ENCODE results near the gene RACGAP1. TPM values are rescaled to one million over a fixed set of nuclear protein-coding genes. Genes with fewer than 3 reads are reported as not detected.

Gene RACGAP1
- total and polyA plus RNA-seq, 2 of the 4 experiments (the other 2 are of a cell fraction) = 37.9 to 110 TPM

GRCh38 chr12:50003595-50003994 lies 21.7 kb downstream of the RACGAP1 start:
- TF ChIP-seq CEBPB (IDR thresholded peaks at IDR 0.05; ENCODE audit: low read depth, low read length) = no peak
- TF ChIP-seq CHD1 (IDR thresholded peaks at IDR 0.05; ENCODE audit: low read depth, low read length) = no peak
- TF ChIP-seq USF2 (IDR thresholded peaks at IDR 0.05; ENCODE audit: low read depth, low read length) = no peak
- TF ChIP-seq BHLHE40 (IDR thresholded peaks at IDR 0.05; ENCODE audit: low read depth, low read length) = no peak
- TF ChIP-seq FOS (IDR thresholded peaks at IDR 0.05; ENCODE audit: low read depth, low read length) = no peak
- TF ChIP-seq RAD21 (IDR thresholded peaks at IDR 0.05; ENCODE audit: low read length) = no peak
- TF ChIP-seq RFX5 (IDR thresholded peaks at IDR 0.05; ENCODE audit: low read depth, low read length) = no peak
- no peak for TF ChIP-seq NFE2L2 (IDR thresholded peaks at IDR 0.05; ENCODE audit: low read depth, low read length)
- no peak for TF ChIP-seq MXI1 (IDR thresholded peaks at IDR 0.05; ENCODE audit: borderline replicate concordance, low read depth, low read length)
- TF ChIP-seq RCOR1 (IDR thresholded peaks at IDR 0.05; ENCODE audit: insufficient replicate concordance, low read length) = no peak
- TF ChIP-seq CTCF (conservative IDR thresholded peaks at IDR 0.05; ENCODE audit: low read depth, low read length) = no peak
- no peak for TF ChIP-seq SMC3 (IDR thresholded peaks at IDR 0.05; ENCODE audit: low read depth, low read length)
- TF ChIP-seq, protein P1, sequence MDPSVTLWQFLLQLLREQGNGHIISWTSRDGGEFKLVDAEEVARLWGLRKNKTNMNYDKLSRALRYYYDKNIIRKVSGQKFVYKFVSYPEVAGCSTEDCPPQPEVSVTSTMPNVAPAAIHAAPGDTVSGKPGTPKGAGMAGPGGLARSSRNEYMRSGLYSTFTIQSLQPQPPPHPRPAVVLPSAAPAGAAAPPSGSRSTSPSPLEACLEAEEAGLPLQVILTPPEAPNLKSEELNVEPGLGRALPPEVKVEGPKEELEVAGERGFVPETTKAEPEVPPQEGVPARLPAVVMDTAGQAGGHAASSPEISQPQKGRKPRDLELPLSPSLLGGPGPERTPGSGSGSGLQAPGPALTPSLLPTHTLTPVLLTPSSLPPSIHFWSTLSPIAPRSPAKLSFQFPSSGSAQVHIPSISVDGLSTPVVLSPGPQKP (IDR thresholded peaks at IDR 0.05; ENCODE audit: borderline replicate concordance, low read depth, low read length) = no peak
- TF ChIP-seq POLR2A (IDR thresholded peaks at IDR 0.05; ENCODE audit: low read depth, low read length) = no peak
- TF ChIP-seq MAFK (IDR thresholded peaks at IDR 0.05; ENCODE audit: low read depth, low read length) = no peak
- TF ChIP-seq MAZ (IDR thresholded peaks at IDR 0.05; ENCODE audit: borderline replicate concordance, low read depth, low read length) = no peak
- Histone ChIP-seq H4K5ac (ENCODE audit: low read depth, low read length) (no peak overlapping the region), H3K9me3 (ENCODE audit: control insufficient read depth, insufficient read depth, low read length) (no peaks in the 10 kb centered on the region), H3K14ac (replicated peaks; ENCODE audit: low read depth, low read length) (no peak overlapping the region), H4K91ac (ENCODE audit: insufficient read depth, low read depth, low read length) (no peak overlapping the region), H3K4me3 (ENCODE audit: insufficient read depth, low read depth, low read length) (no peak overlapping the region), H3K36me3 (ENCODE audit: control insufficient read depth, insufficient read depth, low read length) (peaks cover 2% of the 10 kb centered on the region; the same call in 1 of the 2 replicates), H3K56ac (ENCODE audit: extremely low read depth, insufficient read depth, low read length) (no peak overlapping the region), H3K23ac (ENCODE audit: low read depth, low read length) (no peak overlapping the region), H3K4me2 (ENCODE audit: low read depth, low read length) (no peak overlapping the region), H3K79me1 (ENCODE audit: low read depth in 1 of 2, low read length in 2 of 2) (peaks cover 34 to 36% of the 10 kb centered on the region in 2 experiments), H3K18ac (ENCODE audit: low read depth, low read length) (no peak overlapping the region), H3K9ac (ENCODE audit: low read depth, low read length) (no peak overlapping the region), H3K27me3 (ENCODE audit: control insufficient read depth, insufficient read depth, low read length) (no peaks in the 10 kb centered on the region), H3K27ac (ENCODE audit: insufficient read depth, low read length) (no peak overlapping the region), H2AFZ (replicated peaks; ENCODE audit: low read length, poor library complexity) (no peak overlapping the region), H2BK15ac (ENCODE audit: low read depth, low read length) (no peak overlapping the region), H2AK9ac (replicated peaks; ENCODE audit: low read depth, low read length, poor library complexity) (no peak overlapping the region), H4K20me1 (ENCODE audit: insufficient read depth, low read length) (peaks cover 4% of the 10 kb centered on the region; the same call in 1 of the 2 replicates), H3K4ac (ENCODE audit: low read depth, low read length) (no peak overlapping the region), H2BK20ac (ENCODE audit: low read depth, low read length) (no peak overlapping the region), H4K8ac (ENCODE audit: low read depth in 2 of 2, low read length in 2 of 2) (no peak overlapping the region), H2BK120ac (ENCODE audit: low read depth, low read length) (no peak overlapping the region), H3K4me1 (ENCODE audit: control insufficient read depth, insufficient read depth, low read length) (peaks cover 5% of the 10 kb centered on the region), H3K9me1 (ENCODE audit: insufficient read depth, low read length) (peaks cover 3% of the 10 kb centered on the region), H2AK5ac (ENCODE audit: low read depth, low read length) (no peak overlapping the region), H2BK5ac (ENCODE audit: low read depth, low read length, poor library complexity, severe bottlenecking) (no peak overlapping the region)
- CTCF ChIA-PET = interaction anchor here (1.3 to 1.5 kb wide), 2 partner anchors 9 kb away, joined by 3 to 4 read pairs; no protein-coding TSS in a partner anchor
- BruUV-seq (replicated peaks) = no TSS peak
- DNase-seq = peak; percentile 38
- dilution Hi-C loops (cut with HindIII; ENCODE audit: low sequenced_read_pairs, unreplicated experiment) = no loop called here
- in situ Hi-C loops (cut with MboI; ENCODE audit: low sequenced_read_pairs) = no loop called here
- POLR2A ChIA-PET (ENCODE audit: unreplicated experiment) = no interaction called here
- intact Hi-C loops (cut with micrococcal nuclease) = no loop called here
- no peak for ATAC-seq (ENCODE audit: low read depth)
- no CpG with 5 or more reads among the region's 2 CpGs for WGBS, 2 experiments (ENCODE audit: extremely low coverage in 2 of 2, insufficient read length in 1 of 2)

Data from IMR-90 (cell line).